NCI-H446 (cell line): Measurements from ENCODE around the gene LSM6.
A peak's percentile ranks its signal among the peaks of the same experiment; 100 is the strongest.

Source experiments
- DNase-seq, 2 experiments: peaks; one replicate each; lab custom pipeline; 2025; lab: John Stamatoyannopoulos, UW

The LSM6 gene

GRCh38 chr4:146175541-146176453 lies at the start of gene LSM6:
TSS of gene LSM6 (plus strand) at chr4:146175718. CDS start at chr4:146182922, 7,204 bp downstream.
- peak; percentile 60 to 83 for DNase-seq

- DNase-seq = no peak
Observed at GRCh38 chr4:146132445-146132844, 43.1 kb upstream of the LSM6 start.

GRCh38 chr4:146134761-146135445 lies 40.6 kb upstream of the LSM6 start:
- DNase-seq = peak; percentile 90 to 93

DNA sequence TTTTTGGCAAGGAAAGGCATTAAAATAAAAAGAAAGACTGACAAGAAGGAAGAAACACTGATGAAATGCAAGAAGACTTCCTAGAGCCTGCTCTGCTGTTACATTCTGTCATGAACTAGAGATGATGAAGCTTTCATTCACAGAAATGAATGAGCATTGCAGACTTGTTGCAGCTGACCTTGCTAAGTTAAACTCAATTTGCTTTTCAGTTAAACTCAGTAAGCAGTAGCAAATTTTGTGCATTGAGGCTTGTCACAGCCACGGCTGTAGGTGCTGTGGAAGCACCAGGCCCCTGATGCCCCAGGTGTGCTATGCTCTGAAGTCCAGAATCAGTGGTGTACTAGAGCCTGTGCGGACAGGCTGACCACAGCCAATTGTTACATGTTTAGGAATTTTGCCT lies 39.6 kb upstream of the LSM6 start:
- no peak for DNase-seq

DNA sequence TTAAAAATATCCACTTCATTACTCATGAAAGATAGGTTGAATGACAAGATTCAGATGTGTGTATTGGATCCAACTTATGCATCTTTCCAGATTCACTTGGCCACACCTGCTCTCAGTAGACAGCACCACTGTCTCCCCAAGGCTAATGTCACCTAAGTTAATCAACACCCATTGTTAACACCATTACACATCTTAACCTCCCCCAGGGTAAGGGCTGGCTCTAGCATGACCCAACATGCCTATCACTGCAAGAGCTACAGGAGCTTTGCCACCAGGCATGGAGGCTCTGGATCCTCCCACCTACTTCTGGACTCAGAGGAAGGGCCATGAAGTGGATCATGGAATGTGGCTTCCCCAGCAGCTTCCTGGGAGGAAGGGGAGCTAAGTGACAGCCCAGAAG lies 32.8 kb upstream of the LSM6 start:
- DNase-seq = no peak

DNA sequence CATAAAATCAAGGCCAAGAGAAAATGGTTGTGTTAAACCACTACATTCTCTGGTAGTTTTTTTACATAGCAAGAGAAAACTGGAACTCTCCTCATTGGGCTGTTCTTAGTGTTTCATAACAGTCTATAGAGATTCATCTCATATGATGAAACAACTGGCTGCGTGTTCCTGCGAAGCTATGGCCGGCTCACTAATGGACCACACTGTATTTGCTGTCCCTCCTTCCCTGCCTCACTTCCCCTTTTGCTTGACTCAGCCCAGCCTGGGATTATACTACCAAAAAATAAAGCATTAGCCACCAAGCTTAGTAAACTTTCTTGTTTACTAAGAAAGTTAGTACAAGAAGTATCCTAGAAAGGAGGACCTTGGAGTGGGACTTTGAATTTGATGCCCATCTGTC lies 31.6 kb upstream of the LSM6 start:
- no peak for DNase-seq

GRCh38 chr4:146146918-146147317 lies 28.6 kb upstream of the LSM6 start:
- no peak for DNase-seq

DNA sequence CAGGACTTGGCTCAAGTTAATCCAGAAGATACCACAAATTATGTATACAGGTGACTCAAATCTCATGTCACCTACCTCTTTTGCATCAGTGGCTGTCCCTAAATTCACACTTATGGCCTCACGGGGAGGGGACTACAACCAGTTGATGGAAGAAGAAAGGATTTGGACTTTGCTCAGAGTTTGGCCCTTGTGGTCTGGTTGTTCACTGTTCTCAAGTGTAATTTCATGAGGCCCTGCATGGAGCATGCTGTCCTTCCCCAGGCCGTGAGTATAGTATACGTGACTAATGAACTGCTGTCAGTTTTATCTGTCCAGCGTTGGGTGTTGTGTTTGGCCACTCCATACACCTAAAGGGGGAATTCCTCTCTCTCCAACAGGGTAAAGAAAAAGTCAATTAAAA lies 27.5 kb upstream of the LSM6 start:
- DNase-seq = no peak

DNA sequence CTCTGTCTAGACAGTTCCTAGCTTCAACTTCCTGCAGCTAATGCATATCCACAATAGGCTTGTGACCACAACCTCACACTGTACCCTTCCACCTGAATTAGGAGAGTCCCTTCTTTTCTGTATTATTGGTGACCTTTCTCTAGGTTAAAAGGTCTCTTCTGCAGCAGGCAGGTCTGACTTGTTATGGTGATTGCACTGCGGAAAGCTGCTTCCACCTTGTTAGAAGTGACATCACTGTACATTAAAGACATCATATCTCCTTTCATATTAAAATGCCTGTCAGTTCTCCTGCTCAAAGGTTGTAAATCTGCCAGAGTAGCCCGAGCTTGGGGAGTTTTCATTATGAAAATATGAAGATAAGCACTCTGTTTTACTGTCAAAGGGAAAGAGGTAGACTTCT lies 21.5 kb upstream of the LSM6 start:
- DNase-seq = no peak

GRCh38 chr4:146155152-146155724 lies 20.3 kb upstream of the LSM6 start:
- DNase-seq = no peak

DNA sequence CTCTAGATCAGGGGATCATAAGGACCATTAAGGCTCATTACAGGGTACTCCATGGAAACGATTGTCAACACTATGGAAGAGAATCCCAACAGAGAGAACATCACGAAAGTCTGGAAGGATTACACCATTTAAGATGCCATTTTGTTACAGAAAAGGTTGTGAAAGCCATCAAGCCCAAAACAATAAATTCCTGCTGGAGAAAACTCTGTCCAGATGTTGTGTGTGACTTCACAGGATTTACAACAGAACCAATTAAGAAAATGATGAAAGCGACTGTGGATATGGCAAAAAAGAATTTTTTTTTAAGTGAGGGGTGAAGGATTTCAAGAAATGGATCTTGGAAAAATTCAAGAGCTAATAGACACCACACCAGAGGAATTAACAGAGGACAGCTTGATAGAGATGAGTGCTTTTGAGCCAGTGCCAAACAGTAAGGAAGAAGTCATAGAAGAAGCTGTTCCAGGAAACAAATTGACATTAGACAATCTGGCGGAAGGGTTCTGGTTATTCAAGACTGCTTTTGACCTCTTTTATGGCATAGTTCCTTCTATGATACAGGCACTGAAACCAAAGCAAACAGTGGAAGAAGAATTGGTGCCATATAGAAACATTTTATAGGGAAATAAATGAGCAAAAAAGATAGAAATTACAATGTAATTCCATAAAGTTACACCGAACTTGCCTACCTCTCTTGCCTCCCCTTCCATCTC lies 17.3 kb upstream of the LSM6 start:
- DNase-seq = no peak

DNA sequence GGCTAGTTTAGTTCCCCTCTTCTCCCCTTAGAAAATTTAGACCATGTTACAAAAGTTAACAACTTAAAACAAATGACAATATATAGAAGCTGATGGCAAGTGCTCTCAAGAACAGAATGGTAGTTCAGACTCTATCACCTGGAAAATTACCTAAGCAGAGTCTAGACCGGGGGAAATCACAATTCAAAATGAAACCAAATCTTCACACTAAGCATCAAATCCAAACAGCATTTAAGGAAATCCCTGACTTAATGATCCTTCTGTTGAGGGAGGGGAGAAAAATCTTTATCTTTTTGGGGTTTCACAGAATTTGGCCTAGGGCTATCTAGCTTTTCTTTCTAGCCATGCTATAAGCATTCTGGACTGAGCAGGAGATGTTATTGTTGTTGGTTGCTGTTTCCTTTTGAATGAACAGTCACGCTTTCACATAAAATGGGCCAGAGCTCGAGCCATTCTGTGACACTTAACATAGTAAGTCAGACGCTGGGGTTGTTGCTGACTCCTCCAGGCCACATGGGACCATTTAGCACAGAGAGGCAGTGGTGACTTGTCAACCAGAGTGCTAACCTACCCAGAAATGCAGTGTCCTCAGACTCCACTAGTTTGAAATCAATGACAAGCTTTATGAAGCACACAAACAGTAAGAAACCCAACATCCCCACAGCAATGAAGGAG lies 16.0 kb upstream of the LSM6 start:
- no peak for DNase-seq

DNA sequence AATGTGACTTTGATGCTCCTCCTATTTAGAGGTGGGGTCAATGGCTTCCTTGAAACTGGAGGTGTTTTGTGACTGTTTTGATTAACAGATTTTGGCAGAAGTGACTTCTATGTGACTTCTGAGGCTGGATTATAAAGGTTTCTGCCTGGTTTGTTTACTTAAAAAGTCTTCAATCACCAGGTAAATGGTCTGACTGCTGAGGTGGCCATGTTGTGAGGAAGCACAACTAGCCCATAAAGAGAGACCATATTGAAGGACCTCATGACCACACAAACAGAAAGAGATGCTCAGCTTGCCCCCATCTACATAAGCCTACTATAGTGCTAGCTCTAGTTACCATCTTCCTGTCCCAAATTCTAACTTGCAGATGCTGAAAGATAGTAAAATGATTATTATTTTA lies 14.3 kb upstream of the LSM6 start:
- DNase-seq = no peak

- DNase-seq = no peak
Observed at GRCh38 chr4:146165221-146165620, 10.3 kb upstream of the LSM6 start.

GRCh38 chr4:146165840-146166239 lies 9.7 kb upstream of the LSM6 start:
- no peak for DNase-seq

GRCh38 chr4:146170149-146170548 lies 5.4 kb upstream of the LSM6 start:
- no peak for DNase-seq

GRCh38 chr4:146176891-146177290 lies 1.4 kb downstream of the LSM6 start:
- no peak for DNase-seq

DNA sequence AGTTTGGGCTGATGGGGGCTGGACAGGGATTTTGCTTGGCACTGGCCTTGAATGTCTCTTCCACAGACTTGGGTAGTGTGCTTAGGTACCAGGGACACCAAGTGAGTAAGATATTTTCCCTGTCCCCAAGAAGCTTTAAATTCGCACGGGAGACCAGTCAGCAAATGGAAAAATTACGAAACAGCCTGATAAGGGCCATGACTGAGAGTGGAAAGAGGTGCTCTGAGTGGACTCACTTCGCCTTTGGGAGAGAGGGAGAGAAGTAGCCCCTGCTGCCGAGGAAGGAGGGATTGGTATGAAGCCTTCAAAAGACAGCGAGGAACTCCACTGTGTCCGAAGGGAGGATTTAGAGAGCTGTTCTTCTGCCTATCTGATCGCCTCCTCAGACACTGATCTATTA lies 2.6 kb downstream of the LSM6 start:
- DNase-seq = no peak

- no peak for DNase-seq
Observed at GRCh38 chr4:146179784-146180370, 4.4 kb downstream of the LSM6 start.

DNA sequence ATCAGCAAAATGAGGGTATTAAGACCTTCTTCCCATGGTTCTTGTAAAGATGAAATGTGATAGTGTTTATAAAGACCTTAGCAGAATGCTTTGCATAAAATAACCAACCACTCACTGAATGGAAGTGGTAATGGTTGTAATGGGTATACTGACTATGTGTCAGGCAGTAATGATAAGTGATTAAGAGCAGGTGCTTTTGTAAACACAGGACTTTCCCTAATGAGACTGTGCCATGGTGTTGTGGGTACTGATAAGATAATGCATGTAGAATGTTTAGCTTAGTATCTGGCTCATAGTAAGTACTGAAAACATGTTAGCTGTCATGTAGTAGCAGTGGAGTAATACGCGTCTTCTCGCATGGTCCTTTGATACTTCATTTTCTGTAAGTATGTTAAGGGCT lies 6.9 kb downstream of the LSM6 start:
- no peak for DNase-seq

GRCh38 chr4:146183209-146183608 lies 7.7 kb downstream of the LSM6 start:
- no peak for DNase-seq
